Esophagus (tissue), 2 donors: ENCODE measurements around the gene PLA2G4E. TPM values are rescaled to one million over a fixed set of nuclear protein-coding genes. Genes with fewer than 3 reads are reported as not detected.

ENCODE experiments used
- H3K27ac ChIP-seq, 2 donors: one replicate each; pipeline ENCODE4 v1.5.1; 2013; ENCODE audit warnings: low read depth in 2 of 2, mild to moderate bottlenecking in 2 of 2, inconsistent platforms in 1 of 2, low read length in 1 of 2, moderate library complexity in 1 of 2
- H3K27me3 ChIP-seq, 2 donors: one replicate each; pipeline ENCODE4 v1.6.1; 2013; ENCODE audit warnings: low read length in 2 of 2, control low read depth in 1 of 2, mild to moderate bottlenecking in 1 of 2; ENCODE audit not compliant: insufficient read depth in 2 of 2, control insufficient read depth in 1 of 2
- H3K36me3 ChIP-seq, 2 donors: one replicate each; pipeline ENCODE4 v1.6.1; 2013; ENCODE audit warnings: low read length in 1 of 2; ENCODE audit not compliant: control insufficient read depth in 2 of 2, insufficient read depth in 2 of 2
- H3K4me1 ChIP-seq, 2 donors: one replicate each; pipeline ENCODE4 v1.6.1; 2013; ENCODE audit warnings: low read length in 1 of 2; ENCODE audit not compliant: control insufficient read depth in 2 of 2, insufficient read depth in 2 of 2
- H3K4me3 ChIP-seq, 2 donors: one replicate each; pipeline ENCODE4 v1.5.1; 2013; ENCODE audit warnings: low read length in 2 of 2, mild to moderate bottlenecking in 2 of 2, low read depth in 1 of 2, moderate library complexity in 1 of 2
- H3K9me3 ChIP-seq, 2 donors: one replicate each; pipeline ENCODE4 v1.6.1; 2013; ENCODE audit warnings: mild to moderate bottlenecking in 2 of 2, low read depth in 1 of 2, low read length in 1 of 2, moderate library complexity in 1 of 2; ENCODE audit not compliant: control insufficient read depth in 2 of 2, insufficient read depth in 1 of 2
- WGBS, 2 donors: extraction: QIAGEN DNeasy Blood & Tissue Kit; methylation state at CpG; one replicate each; pipeline ENCODE4 v1.1.7; 2013; 5-methylcytosine and 5-hydroxymethylcytosine counted together
- polyA plus RNA-seq, 2 donors: library from polyadenylated mRNA; stranded (reverse); fragments of 200-250 nt; gene quantifications; one replicate each; pipeline ENCODE4 v1.2.3, GENCODE V29; 2013
- donor health status: healthy with polysubstance abuse.
- donor health status: Bipolar disorder and iron deficiency.

Gene PLA2G4E
- polyA plus RNA-seq, 2 donors = 1.2 to 2.5 TPM

- H3K9me3 ChIP-seq = no peaks in the 10 kb centered on the region
- H3K36me3 ChIP-seq = no peaks in the 10 kb centered on the region
- H3K4me3 ChIP-seq = no peak overlapping the region
- H3K27ac ChIP-seq = no peak overlapping the region
- WGBS, 2 donors = 78 to 81% methylated on average over 4 of the region's 4 CpGs
- H3K4me1 ChIP-seq = peaks cover 0 to 4% of the 10 kb centered on the region in 2 donors
- H3K27me3 ChIP-seq = no peaks in the 10 kb centered on the region
These were observed 54.4 kb downstream of the PLA2G4E start for GRCh38 chr15:41966414-41966812.

GRCh38 chr15:41965441-41966413 lies 55.1 kb downstream of the PLA2G4E start:
- H3K27ac ChIP-seq = no peak overlapping the region
- H3K4me3 ChIP-seq = no peak overlapping the region
- peaks cover 0 to 4% of the 10 kb centered on the region in 2 donors for H3K4me1 ChIP-seq
- WGBS, 2 donors = 72 to 74% methylated on average over 15 of the region's 15 CpGs
- no peaks in the 10 kb centered on the region for H3K36me3 ChIP-seq
- H3K9me3 ChIP-seq = no peaks in the 10 kb centered on the region
- no peaks in the 10 kb centered on the region for H3K27me3 ChIP-seq

- WGBS, 2 donors = 58 to 59% methylated on average over 1 of the region's 1 CpG
- Histone ChIP-seq H3K27ac (no peak overlapping the region), H3K4me3 (no peak overlapping the region), H3K4me1 (peaks cover 0 to 8% of the 10 kb centered on the region in 2 donors), H3K9me3 (no peaks in the 10 kb centered on the region), H3K27me3 (no peaks in the 10 kb centered on the region), H3K36me3 (no peaks in the 10 kb centered on the region)
These were observed 59.1 kb downstream of the PLA2G4E start for GRCh38 chr15:41961595-41962202.

GRCh38 chr15:41961001-41961518 lies 59.8 kb downstream of the PLA2G4E start:
- Histone ChIP-seq H3K4me3 (no peak overlapping the region), H3K27me3 (no peaks in the 10 kb centered on the region), H3K36me3 (peaks cover 0 to 2% of the 10 kb centered on the region in 2 donors), H3K27ac (no peak overlapping the region), H3K4me1 (peaks cover 0 to 4% of the 10 kb centered on the region in 2 donors), H3K9me3 (no peaks in the 10 kb centered on the region)
- WGBS, 2 donors = 51 to 63% methylated on average over 2 of the region's 2 CpGs

- no peak overlapping the region for H3K27ac ChIP-seq
- H3K9me3 ChIP-seq = no peaks in the 10 kb centered on the region
- WGBS, 2 donors = 79 to 80% methylated on average over 7 of the region's 7 CpGs
- H3K4me3 ChIP-seq = no peak overlapping the region
- H3K4me1 ChIP-seq = peaks cover 0 to 3% of the 10 kb centered on the region in 2 donors
- peaks cover 0 to 7% of the 10 kb centered on the region in 2 donors for H3K36me3 ChIP-seq
- no peaks in the 10 kb centered on the region for H3K27me3 ChIP-seq
These were observed 62.8 kb downstream of the PLA2G4E start for GRCh38 chr15:41958002-41958420.

GRCh38 chr15:41957021-41957897 lies 63.6 kb downstream of the PLA2G4E start:
- Histone ChIP-seq H3K27me3 (no peaks in the 10 kb centered on the region), H3K27ac (no peak overlapping the region), H3K36me3 (peaks cover 0 to 8% of the 10 kb centered on the region in 2 donors), H3K9me3 (no peaks in the 10 kb centered on the region), H3K4me3 (no peak overlapping the region), H3K4me1 (peaks cover 0 to 3% of the 10 kb centered on the region in 2 donors)
- 81 to 88% methylated on average over 12 of the region's 12 CpGs for WGBS, 2 donors

- 69 to 81% methylated on average over 21 of the region's 21 CpGs for WGBS, 2 donors
- H3K4me3 ChIP-seq = no peak overlapping the region
- no peaks in the 10 kb centered on the region for H3K9me3 ChIP-seq
- peaks cover 0 to 3% of the 10 kb centered on the region in 2 donors for H3K4me1 ChIP-seq
- no peaks in the 10 kb centered on the region for H3K27me3 ChIP-seq
- H3K36me3 ChIP-seq = peaks cover 0 to 8% of the 10 kb centered on the region in 2 donors
- H3K27ac ChIP-seq = no peak overlapping the region
These were observed 64.9 kb downstream of the PLA2G4E start for GRCh38 chr15:41955807-41956525.

GRCh38 chr15:41955100-41955499 lies 65.7 kb downstream of the PLA2G4E start:
- Histone ChIP-seq H3K27me3 (no peaks in the 10 kb centered on the region), H3K27ac (no peak overlapping the region), H3K36me3 (peaks cover 0 to 13% of the 10 kb centered on the region in 2 donors), H3K4me3 (no peak overlapping the region), H3K4me1 (peaks cover 0 to 3% of the 10 kb centered on the region in 2 donors), H3K9me3 (no peaks in the 10 kb centered on the region)
- 83 to 90% methylated on average over 7 of the region's 7 CpGs for WGBS, 2 donors
